GM19023 (cell line): ENCODE results near the gene PRR23A.

Source experiments
- ATAC-seq: cut with Tn5 transposase; IDR thresholded peaks from one replicate; pipeline ENCODE4 v1.9.1; 2021; ENCODE audit warnings: mild to moderate bottlenecking, moderate library complexity; ENCODE audit not compliant: unreplicated experiment

PRR23A gene

GRCh38 chr3:138974462-138974861, 31.6 kb downstream of the PRR23A start:
- ATAC-seq, result no peak

GRCh38 chr3:138972941-138973340, 33.1 kb downstream of the PRR23A start:
- ATAC-seq, result no peak

- ATAC-seq, result no peak
These were observed 34.2 kb downstream of the PRR23A start for GRCh38 chr3:138971766-138972320.

GRCh38 chr3:138964923-138965322, 41.1 kb downstream of the PRR23A start:
- no peak for ATAC-seq

GRCh38 chr3:138964264-138964663, 41.8 kb downstream of the PRR23A start:
- no peak for ATAC-seq

GRCh38 chr3:138962854-138963560, 43.1 kb downstream of the PRR23A start:
- ATAC-seq, result no peak

GRCh38 chr3:138960417-138960852, 45.6 kb downstream of the PRR23A start:
- ATAC-seq, result no peak
